RKO (cell line): ENCODE measurements around the gene TMEM74B.
A peak's percentile ranks its signal among the peaks of the same experiment; 100 is the strongest.
"Not testable (repeated sequence)": the region's sequence is repeated elsewhere in the genome, so short reads cannot be mapped to it uniquely, and the experiment has no call there.

Source experiments
- DNase-seq: peaks from one replicate; pipeline ENCODE4 v3.0.0-alpha.2; 2016; ENCODE audit warnings: low spot score

Gene TMEM74B

DNA sequence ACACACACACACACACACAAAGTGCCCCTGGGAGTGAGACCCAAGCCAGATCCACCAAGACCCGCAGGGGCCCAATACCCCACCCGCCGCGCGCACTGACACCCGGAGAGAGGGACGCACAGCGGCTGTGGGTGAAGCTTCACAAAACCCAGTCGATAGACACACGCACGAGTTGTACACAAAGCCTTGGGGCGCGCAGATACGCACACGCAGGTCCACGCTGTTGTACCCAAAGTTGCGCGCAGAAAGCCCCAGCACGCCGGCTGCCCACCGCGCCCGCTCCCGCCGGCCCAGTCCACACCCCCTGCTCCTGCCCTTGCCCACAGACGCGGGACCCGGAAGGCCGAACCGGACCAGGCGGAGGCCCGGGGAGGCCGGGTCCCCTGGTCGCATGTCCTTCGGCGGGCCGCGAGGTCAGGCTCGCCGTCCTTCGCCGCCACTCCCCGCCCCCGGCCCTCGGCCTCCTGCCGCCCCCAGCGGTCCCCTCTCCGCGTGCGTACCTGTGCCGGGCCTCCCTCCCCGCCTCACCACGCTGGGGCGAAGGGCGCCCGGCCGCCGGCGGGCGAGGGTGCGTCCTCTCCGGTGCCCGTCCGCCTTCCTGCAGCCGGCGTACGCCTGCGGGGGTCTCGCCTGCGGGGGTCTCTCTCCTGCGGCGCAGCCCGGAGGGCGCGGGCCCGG is at the start of gene TMEM74B:
TSS of gene TMEM74B (minus strand) at position 344 of the 678 bp plus-strand sequence. CDS start 1,180 bp downstream, outside the sequence.
- peak; percentile 25 for DNase-seq

- DNase-seq: no peak
Measured at GRCh38 chr20:1232286-1233111, 47.7 kb upstream of the TMEM74B start.

GRCh38 chr20:1229541-1229940 is 44.8 kb upstream of the TMEM74B start:
- DNase-seq: no peak

DNA sequence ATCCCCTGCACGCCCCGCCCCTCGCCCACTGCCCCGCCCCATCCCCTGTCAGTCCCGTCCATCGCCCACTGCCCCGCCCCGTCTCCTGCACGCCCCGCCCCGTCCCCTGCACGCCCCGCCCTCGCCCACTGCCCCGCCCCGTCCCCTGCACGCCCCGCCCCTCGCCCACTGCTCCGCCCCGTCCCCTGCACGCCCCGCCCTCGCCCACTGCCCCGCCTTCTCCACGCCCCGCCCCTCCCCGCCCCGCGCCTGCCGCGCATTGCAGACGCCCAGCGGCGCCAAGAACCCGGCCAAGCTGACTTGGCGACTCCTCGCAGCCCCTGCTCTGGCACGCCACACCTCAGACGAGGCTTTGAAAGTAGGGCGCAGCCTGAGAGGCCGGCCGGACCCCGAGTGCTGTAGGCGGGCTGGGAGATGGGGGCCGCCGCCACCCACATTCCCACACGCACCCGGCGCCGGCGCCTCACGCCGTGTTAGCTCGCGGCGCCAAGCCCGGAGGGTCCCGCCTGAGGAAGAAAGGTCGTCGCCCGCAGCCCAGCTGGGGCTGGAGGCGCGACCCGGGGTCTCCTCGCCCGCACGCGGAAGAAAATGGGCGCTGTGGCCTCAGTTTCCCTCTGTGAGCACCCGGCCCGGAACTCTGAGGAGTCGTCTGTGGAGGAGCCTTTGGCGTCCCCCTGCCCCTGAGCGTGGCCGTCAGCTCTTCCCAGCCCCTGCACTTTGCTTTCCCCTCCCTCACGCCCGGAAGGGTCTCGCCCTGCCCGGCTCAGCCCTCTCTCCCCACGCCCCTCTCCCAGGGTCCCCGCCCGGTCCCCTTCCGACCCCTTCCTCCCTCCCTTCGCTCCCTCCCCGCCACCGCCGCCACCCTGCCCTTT is 41.2 kb upstream of the TMEM74B start, which contains the start of gene RAD21L1:
TSS of gene RAD21L1 (plus strand) at position 262 of the 872 bp plus-strand sequence. CDS start 2,410 bp downstream, outside the sequence.
- DNase-seq: peak; percentile 24

DNA sequence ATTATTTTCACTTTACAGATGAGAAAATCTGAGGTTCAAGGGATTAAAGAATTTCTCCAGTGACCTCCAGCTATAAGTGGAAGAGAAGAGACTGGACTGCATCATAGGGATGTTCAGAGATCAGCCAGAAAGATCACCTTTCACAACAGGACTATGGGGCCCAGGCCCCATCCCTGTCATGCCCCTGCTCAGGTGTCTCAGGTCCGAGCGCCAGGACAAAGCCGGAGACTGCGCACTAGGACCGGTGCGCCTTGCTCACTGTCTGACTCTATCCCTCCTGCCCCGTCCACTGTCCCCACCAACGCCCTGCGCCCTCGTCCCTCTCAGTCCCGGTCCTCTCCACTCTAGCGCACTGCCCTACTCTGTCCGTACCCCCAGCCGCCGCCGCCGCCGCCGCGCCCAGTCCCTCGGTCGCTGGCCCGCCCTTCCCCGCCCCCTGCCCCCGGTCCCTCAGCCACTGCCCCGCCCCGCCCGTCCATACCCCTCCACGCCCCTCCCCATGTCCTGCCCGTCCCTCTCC is 40.5 kb upstream of the TMEM74B start:
- DNase-seq: no peak

DNA sequence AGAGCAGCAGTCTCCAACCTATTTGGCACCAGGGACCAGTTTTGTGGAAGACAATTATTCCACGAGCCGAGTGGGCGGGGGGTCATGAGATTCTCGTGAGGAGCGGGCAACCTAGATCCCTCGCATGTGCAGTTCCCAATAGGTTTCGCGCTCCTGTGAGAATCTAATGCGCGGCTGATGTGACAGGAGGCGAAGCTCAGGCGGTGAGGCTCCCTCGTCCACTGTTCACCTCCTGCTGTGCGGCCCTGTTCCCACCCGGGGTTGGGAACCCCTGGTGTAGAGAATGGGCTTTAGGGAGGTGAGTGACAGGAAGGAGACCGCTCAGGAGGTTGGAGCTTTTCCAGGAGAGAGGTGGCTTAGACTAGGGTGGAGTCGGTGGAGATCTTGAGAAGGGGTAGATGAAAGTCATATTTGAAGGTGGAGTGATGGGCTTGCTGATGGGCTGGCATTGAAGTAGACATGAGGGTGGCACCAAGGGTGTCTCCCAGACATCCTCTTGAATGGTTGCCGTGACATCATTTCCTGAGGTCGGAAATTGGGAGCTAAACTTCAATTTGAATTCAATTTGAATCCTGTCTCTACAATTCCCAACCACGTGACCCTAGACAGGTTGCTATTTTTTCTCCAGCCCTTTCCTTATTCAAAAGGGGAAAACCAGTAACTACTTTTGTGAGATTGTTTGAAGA is 39.6 kb upstream of the TMEM74B start:
- DNase-seq: no peak

DNA sequence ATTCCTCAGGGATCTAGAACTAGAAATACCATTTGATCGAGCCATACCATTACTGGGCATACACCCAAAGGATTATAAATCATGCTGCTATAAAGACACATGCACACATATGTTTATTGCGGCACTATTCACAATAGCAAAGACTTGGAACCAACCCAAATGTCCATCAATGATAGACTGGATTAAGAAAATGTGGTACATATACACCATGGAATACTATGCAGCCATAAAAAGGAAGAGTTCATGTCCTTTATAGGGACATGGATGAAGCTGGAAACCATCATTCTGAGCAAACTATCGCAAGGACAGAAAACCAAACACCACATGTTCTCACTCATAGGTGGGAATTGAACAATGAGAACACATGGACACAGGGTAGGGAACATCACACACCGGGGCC is 38.0 kb upstream of the TMEM74B start:
- DNase-seq: not testable (repeated sequence)

- DNase-seq: not testable (repeated sequence)
Measured at GRCh38 chr20:1216527-1217427, 32.0 kb upstream of the TMEM74B start.

GRCh38 chr20:1215386-1216170 is 30.8 kb upstream of the TMEM74B start:
- DNase-seq: no peak

- no peak for DNase-seq
Measured at GRCh38 chr20:1214838-1215261, 30.1 kb upstream of the TMEM74B start.

GRCh38 chr20:1212607-1213396 is 28.0 kb upstream of the TMEM74B start:
- peak; percentile 90 for DNase-seq

DNA sequence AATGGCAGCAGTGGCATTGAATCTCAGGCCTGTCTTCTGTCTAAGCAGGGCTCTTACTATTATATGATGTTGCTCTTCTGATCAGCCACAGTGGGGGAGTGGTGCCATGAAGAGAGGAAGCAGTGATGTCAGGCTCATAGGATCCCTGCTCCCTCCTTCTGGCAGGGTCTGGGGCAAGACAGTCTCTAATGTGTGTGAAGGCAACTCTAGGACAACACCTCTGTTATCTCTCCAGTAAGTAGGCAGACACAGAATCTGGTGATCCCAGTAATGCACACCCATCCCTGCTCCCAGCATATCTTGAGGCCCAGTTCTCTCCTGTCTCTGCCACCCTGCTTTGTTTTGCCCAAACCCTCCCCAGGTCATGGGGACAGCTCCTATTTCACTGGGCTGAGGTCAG is 27.2 kb upstream of the TMEM74B start:
- DNase-seq: no peak

DNA sequence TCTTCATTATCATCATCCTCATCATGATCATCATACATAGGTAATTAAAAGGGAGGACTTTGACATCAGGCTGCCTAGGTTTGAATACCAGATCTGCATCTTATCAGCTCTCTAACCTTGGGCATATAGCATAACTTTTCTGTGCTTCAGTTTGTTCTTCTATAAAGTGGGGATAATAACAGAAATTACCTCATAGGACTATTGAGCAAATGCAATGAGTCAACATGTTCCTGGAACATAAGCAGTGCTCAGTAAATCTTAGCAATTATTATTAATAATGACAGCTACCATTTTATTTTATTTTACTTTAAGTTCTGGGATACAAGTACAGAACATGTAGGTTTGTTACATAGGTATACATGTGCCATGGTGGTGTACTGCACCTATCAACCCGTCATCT is 25.7 kb upstream of the TMEM74B start:
- DNase-seq: no peak

DNA sequence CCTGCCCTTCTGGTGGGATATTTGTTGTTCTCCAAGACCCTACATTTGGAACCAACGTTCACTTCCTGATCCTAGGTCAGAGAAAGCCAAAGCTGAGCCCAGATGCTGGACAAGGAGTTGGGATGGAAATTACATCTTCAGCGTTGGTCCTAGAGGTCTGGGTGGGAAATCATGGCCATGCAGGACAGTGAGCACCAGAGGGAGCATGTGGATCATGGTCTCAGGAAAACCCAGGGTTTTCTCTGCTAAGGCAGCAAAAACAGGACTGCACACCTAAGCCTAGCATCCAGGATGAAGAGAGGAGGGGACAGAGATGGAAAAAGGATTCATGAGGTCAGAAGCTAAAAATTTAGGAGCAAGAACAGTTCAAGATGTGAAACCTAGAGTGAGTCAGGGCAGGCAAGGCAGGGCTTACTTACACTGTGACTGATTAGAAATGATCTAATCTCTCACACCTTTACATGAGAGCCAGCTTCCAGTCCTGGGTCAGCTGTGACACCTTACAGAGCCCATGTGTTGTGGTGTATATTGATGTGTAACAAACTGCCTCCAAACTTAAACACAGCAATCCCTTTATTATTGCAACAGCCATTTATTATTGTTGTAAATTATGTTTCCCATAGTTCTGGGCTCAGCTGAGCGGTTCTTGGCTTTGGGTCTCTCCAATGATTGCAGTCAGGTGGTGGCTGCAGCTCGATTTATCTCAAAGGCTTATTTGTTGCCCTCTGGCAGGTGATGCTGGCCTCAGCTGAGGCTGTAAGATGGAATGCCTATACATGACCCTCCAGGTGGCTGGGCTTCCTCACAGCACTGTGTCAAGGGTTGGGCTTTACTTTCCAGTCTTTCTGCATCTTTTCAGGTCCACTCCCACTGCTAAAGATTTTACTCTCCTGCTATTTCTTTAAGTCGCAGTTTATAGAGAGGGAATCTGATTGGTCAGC is 24.9 kb upstream of the TMEM74B start:
- no peak for DNase-seq

DNA sequence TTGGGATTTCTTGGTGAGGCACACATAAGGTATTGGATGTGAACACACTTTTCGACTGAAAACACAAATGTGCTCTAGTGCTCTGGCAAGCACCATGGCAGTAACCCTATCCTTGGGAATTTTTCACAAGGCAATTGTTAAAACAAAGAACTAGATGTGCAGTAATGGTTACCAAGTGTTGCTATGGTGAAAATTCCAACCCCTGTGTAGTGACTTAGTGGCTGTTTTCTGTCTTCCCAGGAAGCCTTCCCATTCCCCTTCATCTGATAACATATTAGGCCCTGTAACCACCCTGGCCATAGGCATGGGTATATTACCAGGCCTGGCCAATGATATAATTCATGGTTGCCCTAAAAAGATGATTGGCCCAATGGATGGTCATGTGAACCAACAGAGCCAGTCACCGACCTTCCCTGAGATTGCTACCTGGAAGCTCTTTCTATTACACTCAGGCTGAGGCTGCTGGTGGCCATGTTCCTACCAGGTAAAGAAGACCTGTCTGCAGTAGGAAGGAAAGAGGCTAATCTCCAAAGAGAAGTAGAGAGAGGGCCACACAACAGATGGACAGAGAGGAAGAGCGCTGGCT is 22.6 kb upstream of the TMEM74B start:
- no peak for DNase-seq

DNA sequence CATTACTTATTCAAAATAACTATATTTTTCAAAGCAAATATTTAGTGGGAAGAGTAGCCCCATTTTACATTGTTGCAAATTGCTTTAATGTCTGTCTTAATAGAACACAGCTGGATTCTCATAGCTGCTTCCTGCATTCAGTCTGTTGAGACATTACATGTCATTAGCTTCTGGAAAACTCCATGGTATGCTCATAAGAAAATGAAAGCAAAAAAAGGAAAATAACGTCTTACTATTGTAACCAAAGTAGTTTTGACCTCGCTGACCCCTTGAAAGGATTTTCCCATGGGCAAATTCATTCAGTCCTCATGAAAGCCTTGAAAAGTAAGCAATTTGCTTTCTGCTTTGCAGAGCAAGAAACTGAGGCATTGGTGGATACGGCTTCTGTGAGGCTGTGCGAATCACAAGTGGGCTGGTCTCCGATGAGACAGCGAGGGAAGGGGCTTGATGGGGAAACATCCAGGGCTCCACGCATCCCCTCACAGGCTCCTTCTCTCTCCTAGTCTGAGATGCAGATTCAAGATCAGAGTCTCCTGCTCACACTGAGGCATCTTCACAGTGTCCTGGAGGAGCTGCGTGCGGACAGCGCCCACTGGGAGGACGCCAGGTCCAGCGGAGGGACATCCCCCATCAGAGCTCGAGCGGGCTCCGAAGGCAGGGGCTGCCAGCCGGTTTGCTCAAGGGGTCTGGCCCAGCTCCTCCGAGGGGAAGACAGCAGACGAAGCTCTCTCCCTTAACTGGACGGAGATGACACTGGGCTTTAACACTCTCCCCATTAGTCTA is 21.8 kb upstream of the TMEM74B start:
- DNase-seq: no peak
